ENCODE data around the gene PSME1.

- TF ChIP-seq CTCF (IDR thresholded peaks at IDR 0.05; ENCODE audit: low read length): no peak
- no peak for TF ChIP-seq EZH2phosphoT487 (IDR thresholded peaks at IDR 0.05; ENCODE audit: low read length)
- no peak for TF ChIP-seq EZH2 (optimal IDR thresholded peaks at IDR 0.05; ENCODE audit: low read depth, low read length)
Observed at GRCh38 chr14:24143511-24143910, 7.5 kb downstream of the PSME1 start.

All from MM.1S (cell line).